CD4-positive, alpha-beta T cell treated with Interleukin-17A for 1 hour (primary cell): ENCODE data around the gene MCL1.

Experiments used
- DNase-seq: peaks from one replicate; pipeline ENCODE4 v3.0.0-alpha.2; 2020

Gene MCL1

DNA sequence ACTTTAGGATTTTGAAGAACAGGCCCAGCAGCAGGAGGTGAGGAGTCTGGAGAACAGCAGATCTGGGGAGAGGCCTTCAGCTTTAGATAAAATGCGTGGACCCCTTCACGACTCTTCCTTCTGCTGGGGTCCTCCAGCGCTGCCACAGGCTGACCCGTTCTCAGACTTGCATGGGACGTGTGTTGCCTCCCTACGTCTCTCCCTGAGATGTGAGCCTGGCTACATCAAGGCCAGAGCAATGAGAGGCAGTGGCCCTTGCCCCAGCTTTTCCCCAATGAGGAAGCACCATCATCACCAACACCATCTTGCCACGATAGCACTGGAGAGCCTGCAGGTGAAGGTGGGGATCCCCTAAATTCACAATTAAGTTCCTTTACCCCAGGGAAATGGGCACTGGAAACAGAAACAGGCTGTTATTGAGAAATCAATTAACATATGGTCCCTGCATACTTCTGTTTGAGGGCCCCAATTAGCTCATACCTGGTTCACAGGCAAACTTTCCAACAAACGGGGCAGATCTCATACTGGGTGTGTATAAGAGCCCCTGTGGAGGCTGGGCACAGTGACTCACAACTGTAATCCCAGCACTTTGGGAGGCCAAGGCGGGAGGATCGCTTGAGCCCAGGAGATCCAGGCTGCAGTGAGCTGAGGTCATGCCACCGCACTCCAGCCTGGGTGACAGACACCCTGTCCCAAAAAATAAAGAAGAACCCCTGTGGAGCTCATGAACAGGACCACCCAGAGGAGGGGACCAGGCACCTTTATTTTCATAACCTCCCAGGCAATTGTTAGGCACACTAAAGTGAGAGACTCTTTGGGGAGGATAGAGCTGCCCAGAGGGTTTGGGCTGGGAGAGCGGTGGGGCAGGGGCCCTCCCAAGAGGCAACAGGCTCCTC, 42.3 kb downstream of the MCL1 start:
- no peak for DNase-seq

GRCh38 chr1:150535511-150536287, 43.7 kb downstream of the MCL1 start:
- no peak for DNase-seq

- DNase-seq, result no peak
Observed at GRCh38 chr1:150534002-150534401, 45.4 kb downstream of the MCL1 start.

GRCh38 chr1:150532860-150533259, 46.5 kb downstream of the MCL1 start:
- DNase-seq, result no peak

DNA sequence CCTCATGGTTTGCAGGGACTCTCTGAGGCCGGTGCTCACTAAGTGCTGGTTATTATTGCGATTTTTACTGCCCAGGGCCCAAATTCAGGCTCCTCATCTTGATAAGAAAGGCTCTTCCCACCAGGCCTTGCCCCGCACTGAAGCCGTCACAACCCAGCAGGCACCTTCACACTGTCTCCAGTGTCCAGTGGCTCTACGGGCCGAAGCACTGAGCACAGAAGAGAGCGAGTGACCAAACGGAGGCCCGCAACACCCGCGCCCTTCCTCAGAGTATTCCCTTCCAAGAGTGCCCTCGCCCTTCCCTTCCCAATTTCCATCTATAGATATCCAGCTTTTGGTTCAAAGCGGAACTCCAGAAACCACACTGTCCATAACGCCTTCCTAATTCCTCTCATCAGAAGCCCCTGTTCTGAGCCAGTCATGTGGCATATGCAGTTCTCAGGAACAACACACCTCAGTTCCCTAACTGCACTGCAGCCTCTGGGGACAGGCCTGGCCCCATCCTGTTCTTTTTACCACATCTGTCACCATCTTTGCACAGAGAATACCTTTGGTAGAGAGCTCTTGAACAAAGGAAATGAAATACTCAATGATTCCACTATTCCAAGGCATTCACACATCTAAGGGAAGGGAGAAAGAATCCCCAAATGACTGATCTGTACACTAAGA, 48.8 kb downstream of the MCL1 start:
- DNase-seq, result no peak

DNA sequence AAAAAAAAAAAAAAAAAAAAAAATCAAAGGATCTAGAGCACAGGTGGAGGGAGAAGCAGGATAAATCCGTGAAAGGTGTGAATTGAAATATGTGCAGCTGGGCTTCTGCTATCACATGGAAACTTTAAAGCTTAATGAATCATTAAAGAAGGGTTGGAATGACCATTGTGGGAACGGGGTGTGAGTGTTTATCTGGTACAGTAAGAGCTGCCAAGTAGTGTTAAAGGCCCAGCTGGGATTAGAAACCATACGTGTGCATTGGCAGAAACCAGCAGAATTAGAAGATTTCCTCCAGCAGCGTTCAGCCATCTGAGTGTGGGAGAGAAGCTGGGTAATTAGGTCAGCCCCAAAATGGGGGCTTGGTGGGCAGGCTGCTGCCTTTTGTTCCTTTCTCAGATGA, 50.4 kb downstream of the MCL1 start:
- DNase-seq, result no peak

GRCh38 chr1:150528196-150528595, 51.2 kb downstream of the MCL1 start:
- no peak for DNase-seq

DNA sequence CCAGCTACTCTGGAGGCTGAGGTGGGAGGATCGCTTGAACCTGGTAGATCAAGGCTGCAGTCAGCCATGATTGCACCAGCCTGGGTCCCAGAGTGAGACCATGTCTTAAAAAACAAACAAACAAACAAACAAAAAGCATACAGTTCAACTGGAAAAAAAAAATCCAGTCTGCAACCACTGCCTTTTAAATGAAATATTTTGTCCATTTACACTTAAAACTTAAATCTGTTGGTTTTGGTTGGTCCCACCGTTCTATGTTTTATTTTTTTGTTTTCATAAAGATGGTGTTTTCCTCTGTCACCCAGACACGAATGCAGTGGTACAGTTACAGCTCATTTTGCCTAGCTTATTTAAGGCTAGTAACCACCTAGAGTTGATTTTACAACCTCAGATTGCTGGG, 54.1 kb downstream of the MCL1 start:
- DNase-seq, result no peak
